Upper lobe of left lung (tissue), 4 donors: ENCODE data around the gene RBM28.

Experiments used
- CTCF ChIP-seq, 6 experiments: fragments of 450-650 bp in 4 of 6; fragments of 200-600 bp in 2 of 6; sonication (generic) in 2 of 6; IDR thresholded peaks; one replicate each; pipeline ENCODE4 v1.5.1; 2016 to 2019; ENCODE audit warnings: antibody characterized with exemption in 6 of 6
- EP300 ChIP-seq, 4 donors: sonication (generic); formaldehyde crosslinking; IDR thresholded peaks; one replicate each; pipeline ENCODE4 v1.5.1; 2017; ENCODE audit warnings: antibody characterized with exemption in 4 of 4, control low read depth in 2 of 4
- POLR2A ChIP-seq, 4 donors: fragments of 450-650 bp; IDR thresholded peaks; one replicate each; pipeline ENCODE4 v1.5.1; 2016 to 2017; ENCODE audit warnings: antibody characterized with exemption in 4 of 4, mild to moderate bottlenecking in 2 of 4
- POLR2AphosphoS5 ChIP-seq, 2 donors: sonication (generic); formaldehyde crosslinking; IDR thresholded peaks; one replicate each; pipeline ENCODE4 v1.5.1; 2017; ENCODE audit warnings: antibody characterized with exemption in 2 of 2

- TF ChIP-seq CTCF (IDR thresholded peaks at IDR 0.05) = no peak
- TF ChIP-seq POLR2AphosphoS5 (IDR thresholded peaks at IDR 0.05) = peak; percentile 72 to 86
- peak in 2 of 4 donors; percentile 36 to 68 for TF ChIP-seq POLR2A (IDR thresholded peaks at IDR 0.05)
- no peak for TF ChIP-seq EP300 (IDR thresholded peaks at IDR 0.05)
These were observed at the start of gene RBM28 for GRCh38 chr7:128343554-128344430.
